Suprapubic skin (tissue), 4 donors: ENCODE measurements around the gene ADGRF4.

Experiments
- EP300 ChIP-seq: sonication (generic); formaldehyde crosslinking; IDR thresholded peaks from one replicate; pipeline ENCODE4 v1.6.1; 2017; ENCODE audit warnings: antibody characterized with exemption
- POLR2AphosphoS5 ChIP-seq, 3 donors: sonication (generic); formaldehyde crosslinking; IDR thresholded peaks; one replicate each; pipeline ENCODE4 v1.6.1; 2017; ENCODE audit warnings: antibody characterized with exemption in 3 of 3
- TF ChIP-seq, protein P1 (sequence below), 2 donors: fragments of 200-600 bp in 1 of 2; fragments of 450-650 bp in 1 of 2; sonication (generic) in 1 of 2; IDR thresholded peaks; one replicate each; pipeline ENCODE4 v1.5.1; 2016 to 2019; ENCODE audit warnings: antibody characterized with exemption in 2 of 2, mild to moderate bottlenecking in 1 of 2, moderate library complexity in 1 of 2

GRCh38 chr6:47749757-47750156, 51.4 kb downstream of the ADGRF4 start:
- TF ChIP-seq, protein P1, sequence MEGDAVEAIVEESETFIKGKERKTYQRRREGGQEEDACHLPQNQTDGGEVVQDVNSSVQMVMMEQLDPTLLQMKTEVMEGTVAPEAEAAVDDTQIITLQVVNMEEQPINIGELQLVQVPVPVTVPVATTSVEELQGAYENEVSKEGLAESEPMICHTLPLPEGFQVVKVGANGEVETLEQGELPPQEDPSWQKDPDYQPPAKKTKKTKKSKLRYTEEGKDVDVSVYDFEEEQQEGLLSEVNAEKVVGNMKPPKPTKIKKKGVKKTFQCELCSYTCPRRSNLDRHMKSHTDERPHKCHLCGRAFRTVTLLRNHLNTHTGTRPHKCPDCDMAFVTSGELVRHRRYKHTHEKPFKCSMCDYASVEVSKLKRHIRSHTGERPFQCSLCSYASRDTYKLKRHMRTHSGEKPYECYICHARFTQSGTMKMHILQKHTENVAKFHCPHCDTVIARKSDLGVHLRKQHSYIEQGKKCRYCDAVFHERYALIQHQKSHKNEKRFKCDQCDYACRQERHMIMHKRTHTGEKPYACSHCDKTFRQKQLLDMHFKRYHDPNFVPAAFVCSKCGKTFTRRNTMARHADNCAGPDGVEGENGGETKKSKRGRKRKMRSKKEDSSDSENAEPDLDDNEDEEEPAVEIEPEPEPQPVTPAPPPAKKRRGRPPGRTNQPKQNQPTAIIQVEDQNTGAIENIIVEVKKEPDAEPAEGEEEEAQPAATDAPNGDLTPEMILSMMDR (IDR thresholded peaks at IDR 0.05) = no peak
- TF ChIP-seq POLR2AphosphoS5 (IDR thresholded peaks at IDR 0.05) (no peak), EP300 (no peak)
